NCI-H446 treated with DMSO at 0.1 percent for 48 hours (cell line): ENCODE results near the gene TSHZ2.
A peak's percentile ranks its signal among the peaks of the same experiment; 100 is the strongest.

Experiments
- DNase-seq: peaks from one replicate; lab custom pipeline; 2025; lab: John Stamatoyannopoulos, UW

The TSHZ2 gene

GRCh38 chr20:53283597-53283996 is 311.4 kb downstream of the TSHZ2 start:
- no peak for DNase-seq

GRCh38 chr20:53284256-53284655 is 312.1 kb downstream of the TSHZ2 start:
- DNase-seq: no peak

- no peak for DNase-seq
Observed at GRCh38 chr20:53284696-53285095, 312.5 kb downstream of the TSHZ2 start.

DNA sequence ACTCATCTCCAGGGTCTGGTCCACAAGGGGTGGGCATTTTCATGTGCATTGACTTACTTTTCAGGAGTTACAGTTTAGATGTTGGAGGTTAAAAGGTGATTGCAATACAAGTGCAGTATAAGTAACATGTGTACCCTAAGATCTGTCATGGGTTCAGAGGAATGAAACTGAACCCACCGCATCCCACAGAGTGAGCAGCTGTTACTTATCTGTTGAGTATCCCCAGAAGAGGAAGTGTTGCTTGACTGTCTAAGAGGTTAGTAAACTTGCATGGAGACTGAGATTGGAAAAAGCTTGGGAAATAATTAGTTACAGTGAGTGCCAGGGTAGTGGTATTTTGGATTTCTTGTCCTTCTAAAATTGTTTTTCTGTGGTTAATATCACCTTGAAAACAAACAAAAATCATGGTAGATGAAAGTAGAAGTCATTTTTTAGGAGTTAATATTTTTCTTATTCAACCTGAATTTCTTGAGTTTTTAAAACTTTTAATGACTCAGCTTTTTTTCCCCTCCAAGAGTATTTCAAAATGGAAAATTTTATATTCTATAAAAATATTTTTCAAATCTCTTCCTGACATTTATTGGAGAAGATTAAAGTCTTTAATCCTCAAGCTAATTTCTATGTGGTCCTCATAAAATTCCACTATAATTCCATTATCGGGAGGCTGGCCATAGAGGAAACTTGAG is 315.3 kb downstream of the TSHZ2 start:
- DNase-seq: no peak

GRCh38 chr20:53291548-53291947 is 319.4 kb downstream of the TSHZ2 start:
- no peak for DNase-seq

DNA sequence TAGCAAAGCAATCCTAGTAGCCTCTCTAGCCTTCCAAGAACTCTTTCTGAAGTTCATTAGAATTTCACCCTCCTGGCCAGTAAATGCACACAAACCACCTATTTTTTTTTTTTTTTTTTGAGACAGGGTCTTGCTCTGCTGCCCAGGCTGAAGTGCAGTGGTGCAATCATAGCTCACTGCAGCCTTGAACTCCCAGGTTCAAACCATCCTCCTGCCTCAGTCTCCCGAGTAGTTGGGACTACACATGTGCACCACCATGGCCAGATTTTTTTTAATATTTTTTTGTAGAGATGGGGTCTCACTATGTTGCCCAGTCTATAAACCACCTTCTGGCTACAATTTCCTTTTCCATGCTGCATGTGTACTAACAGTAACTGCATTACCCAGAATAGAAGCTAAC is 320.2 kb downstream of the TSHZ2 start:
- no peak for DNase-seq

DNA sequence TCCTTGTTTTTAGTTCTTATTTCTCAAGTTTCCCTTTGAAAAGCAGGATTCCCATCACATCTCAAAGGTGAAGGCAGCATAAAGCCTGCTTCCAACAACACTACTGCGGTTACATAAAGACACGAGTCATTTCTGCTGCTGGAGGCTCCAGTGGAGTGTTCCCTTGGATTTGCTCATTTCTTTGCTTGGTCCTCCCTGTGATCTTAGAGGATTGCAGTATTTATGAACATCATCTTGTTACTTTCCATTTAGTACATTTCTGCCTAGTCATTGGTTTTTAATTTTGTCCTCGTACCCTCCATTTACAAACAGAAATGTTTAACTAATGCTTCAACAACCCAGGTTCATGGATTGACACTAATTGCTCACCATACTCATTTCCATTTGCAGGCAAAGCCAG is 322.6 kb downstream of the TSHZ2 start:
- no peak for DNase-seq

- no peak for DNase-seq
Observed at GRCh38 chr20:53296025-53296424, 323.9 kb downstream of the TSHZ2 start.

DNA sequence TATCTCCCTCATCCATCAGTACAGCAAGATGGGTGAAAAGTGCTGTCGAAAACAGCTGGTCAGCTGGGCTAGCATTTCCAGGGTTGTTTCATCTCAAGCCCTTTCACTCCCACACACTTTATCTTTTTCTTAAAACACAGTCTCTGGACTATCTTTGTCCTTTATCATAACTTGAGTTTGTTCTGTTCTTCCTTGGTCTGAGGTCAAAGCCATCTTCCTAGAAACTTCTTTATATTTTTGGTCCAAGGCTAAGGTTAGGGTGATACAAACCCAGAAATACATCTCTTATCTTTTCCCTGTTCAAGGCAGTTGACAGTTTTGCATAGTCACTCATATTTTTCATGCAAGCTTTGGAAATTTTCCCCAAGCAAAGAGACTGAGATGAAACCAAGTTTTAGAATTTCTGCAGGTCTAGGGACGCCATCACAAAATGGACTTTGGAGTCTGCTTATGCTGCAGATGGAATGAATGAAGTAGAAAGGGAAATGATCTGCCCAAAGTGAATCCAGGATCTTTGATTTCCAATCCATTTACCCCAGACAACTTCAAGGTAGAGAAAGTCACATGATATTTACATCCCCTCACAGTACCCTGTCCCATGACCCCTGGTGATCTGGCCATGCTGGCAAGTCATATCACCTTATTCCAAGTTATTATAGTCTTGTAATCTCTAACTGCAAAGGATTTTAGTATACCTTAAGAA is 324.4 kb downstream of the TSHZ2 start:
- no peak for DNase-seq

- no peak for DNase-seq
Observed at GRCh38 chr20:53297154-53297529, 325.0 kb downstream of the TSHZ2 start.

DNA sequence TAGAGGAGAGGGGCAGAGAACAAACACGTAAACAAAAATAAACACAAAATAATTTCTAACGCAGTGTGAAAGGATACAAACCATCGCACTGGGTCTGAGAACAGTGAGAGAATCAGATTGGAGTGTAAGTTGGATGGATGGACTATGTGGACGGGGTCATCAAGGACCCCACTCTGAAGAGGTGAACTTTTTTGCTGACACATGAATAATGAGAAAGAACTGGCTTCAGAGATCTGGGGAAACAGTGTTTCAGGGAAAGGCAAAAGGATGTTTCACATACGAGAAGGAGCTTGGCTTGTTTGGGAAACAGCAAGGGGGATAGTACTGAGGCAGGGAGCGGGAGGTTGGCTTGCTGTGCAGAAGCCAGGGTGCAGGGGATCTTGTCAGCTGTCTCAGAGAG is 326.1 kb downstream of the TSHZ2 start:
- DNase-seq: no peak

GRCh38 chr20:53298911-53299310 is 326.8 kb downstream of the TSHZ2 start:
- DNase-seq: peak; percentile 76

- DNase-seq: peak; percentile 19
Observed at GRCh38 chr20:53299831-53300230, 327.7 kb downstream of the TSHZ2 start.

- DNase-seq: no peak
Observed at GRCh38 chr20:53301869-53302268, 329.7 kb downstream of the TSHZ2 start.

GRCh38 chr20:53302695-53303412 is 330.7 kb downstream of the TSHZ2 start:
- no peak for DNase-seq

GRCh38 chr20:53303413-53303760 is 331.2 kb downstream of the TSHZ2 start:
- DNase-seq: no peak

- DNase-seq: no peak
Observed at GRCh38 chr20:53304146-53304545, 332.0 kb downstream of the TSHZ2 start.

- DNase-seq: no peak
Observed at GRCh38 chr20:53306192-53306805, 334.1 kb downstream of the TSHZ2 start.

DNA sequence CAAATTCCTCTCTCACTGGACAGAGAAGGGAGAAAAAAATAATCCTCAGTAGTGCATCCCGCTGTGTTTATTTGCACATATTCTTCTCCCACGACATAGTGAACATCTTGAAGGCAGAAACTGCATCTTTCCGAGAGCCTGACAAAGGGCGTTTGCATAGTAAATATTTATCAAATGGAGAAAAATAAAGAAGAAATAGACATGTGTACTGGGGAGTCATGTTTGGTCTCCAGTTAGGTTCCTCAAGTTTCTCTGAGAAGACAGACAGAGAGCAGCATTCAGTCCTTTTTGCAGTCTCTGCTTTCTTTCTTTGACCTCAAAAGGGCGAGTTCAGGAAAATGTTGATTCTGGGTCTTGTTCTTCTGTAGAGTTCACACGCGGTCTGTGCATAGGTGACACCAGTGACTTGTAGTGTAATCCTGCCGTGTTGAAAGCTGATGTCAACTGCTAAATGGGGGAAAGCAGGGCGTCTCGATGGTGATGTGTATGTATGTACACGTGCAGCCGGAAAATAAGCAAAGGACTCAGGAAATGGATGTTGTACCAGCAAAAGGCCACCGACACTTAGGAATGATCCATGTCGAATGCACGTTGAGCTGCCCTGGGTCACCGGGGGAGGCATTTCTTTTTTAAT is 335.9 kb downstream of the TSHZ2 start:
- no peak for DNase-seq

DNA sequence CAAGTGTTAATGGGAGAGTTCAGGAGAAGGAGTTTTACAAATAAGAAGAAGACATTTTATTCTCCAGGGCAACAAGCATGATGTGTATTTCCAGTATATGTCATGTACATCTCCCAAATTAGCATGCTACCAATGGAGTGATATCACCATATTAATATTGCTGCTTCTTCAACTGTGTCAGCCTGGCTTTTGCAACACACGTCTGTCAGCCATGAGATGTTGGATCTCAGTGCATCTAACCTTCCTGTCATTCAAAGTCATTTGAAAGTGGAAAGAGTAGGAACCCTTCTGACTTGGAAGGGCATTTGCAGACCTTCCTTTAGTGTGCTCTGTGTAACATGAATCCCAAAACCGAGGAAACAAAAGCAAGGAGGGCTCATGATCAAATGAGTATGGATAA is 337.4 kb downstream of the TSHZ2 start:
- no peak for DNase-seq

- DNase-seq: no peak
Observed at GRCh38 chr20:53312957-53313356, 340.8 kb downstream of the TSHZ2 start.

DNA sequence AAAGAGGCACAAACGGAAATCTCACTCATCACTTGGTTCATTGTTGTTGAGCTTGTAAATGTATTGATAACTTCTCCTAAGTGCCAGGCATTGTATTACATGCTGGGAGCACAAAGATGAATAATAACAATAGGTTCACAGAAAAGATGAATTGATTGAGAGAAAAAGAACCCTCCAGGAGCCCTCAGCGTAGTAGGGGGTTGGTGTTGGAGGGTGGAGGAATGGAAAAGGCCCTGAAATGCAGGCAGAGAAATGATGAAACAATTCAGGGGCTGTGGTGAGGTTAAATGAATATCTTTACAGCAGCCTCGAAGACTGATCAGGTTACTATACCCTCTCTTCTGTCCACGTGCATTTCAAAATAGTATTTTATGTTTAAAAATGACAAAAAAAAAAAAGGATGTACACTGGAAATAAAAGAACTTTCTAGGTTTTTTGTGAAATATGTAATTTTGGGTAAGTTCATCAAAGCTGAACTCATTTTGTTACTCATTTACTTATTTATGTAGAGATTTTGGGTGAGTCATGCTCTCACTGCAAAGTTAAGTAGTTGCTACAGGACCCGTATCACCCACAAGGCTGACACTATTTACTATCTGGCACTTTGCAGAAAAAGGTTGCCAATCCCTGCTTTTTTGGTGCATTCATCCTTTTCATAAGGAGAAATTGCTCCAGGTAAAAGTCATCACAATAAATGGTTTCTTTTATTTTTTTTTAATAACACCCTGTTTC is 344.2 kb downstream of the TSHZ2 start:
- no peak for DNase-seq
